HepG2 (cell line): ENCODE results near the gene TAB3. TPM values are rescaled to one million over a fixed set of nuclear protein-coding genes. Genes with fewer than 3 reads are reported as not detected.

ENCODE experiments used
- ATF7-NPFF ChIP-seq: sonication (generic); formaldehyde crosslinking; IDR thresholded peaks from 2 replicates; pipeline ENCODE4 v1.8.1; 2023; ENCODE audit warnings: mild to moderate bottlenecking, low read depth, missing genetic modification reagents, moderate library complexity
- ETV6 ChIP-seq: sonication (generic); formaldehyde crosslinking; conservative IDR thresholded peaks from 2 replicates; pipeline ENCODE4 v1.4.0; 2020; ENCODE audit warnings: missing genetic modification reagents
- KDM5B ChIP-seq: sonication (generic); formaldehyde crosslinking; IDR thresholded peaks from 2 replicates; pipeline ENCODE4 v1.4.0; 2020; ENCODE audit warnings: missing genetic modification reagents, mild to moderate bottlenecking, borderline replicate concordance
- NAIF1 ChIP-seq: sonication (generic); formaldehyde crosslinking; IDR thresholded peaks from 2 replicates; pipeline ENCODE4 v1.5.0; 2020; ENCODE audit warnings: mild to moderate bottlenecking, missing genetic modification reagents, borderline replicate concordance
- NCOA2 ChIP-seq: sonication (generic); formaldehyde crosslinking; IDR thresholded peaks from 2 replicates; pipeline ENCODE4 v1.8.0; 2022; ENCODE audit warnings: inconsistent platforms
- NR2F6 ChIP-seq, 2 experiments: IDR thresholded peaks; 2 replicates each; pipeline ENCODE4 v1.6.1; 2016; ENCODE audit warnings: antibody characterized with exemption in 1 of 2, mild to moderate bottlenecking in 1 of 2
- RBFOX2 ChIP-seq: fragments of 200-400 bp; formaldehyde crosslinking; IDR thresholded peaks from 2 replicates; pipeline ENCODE4 v1.6.1; 2017; ENCODE audit warnings: low read depth, mild to moderate bottlenecking, low read length
- RFXANK ChIP-seq: IDR thresholded peaks from 2 replicates; pipeline ENCODE4 v1.6.1; 2016
- ZFP1 ChIP-seq: IDR thresholded peaks from 2 replicates; pipeline ENCODE4 v1.6.1; 2016
- ZNF234 ChIP-seq: sonication (generic); formaldehyde crosslinking; conservative IDR thresholded peaks from 2 replicates; pipeline ENCODE4 v1.5.1; 2020; ENCODE audit warnings: mild to moderate bottlenecking, missing genetic modification reagents
- ZNF749 ChIP-seq: sonication (generic); formaldehyde crosslinking; IDR thresholded peaks from 2 replicates; pipeline ENCODE4 v1.8.0; 2022; ENCODE audit warnings: mild to moderate bottlenecking, missing genetic modification reagents, moderate library complexity, borderline replicate concordance
- ZNF883 ChIP-seq: sonication (generic); formaldehyde crosslinking; IDR thresholded peaks from 2 replicates; pipeline ENCODE4 v1.5.1; 2020; ENCODE audit warnings: mild to moderate bottlenecking, missing genetic modification reagents; ENCODE audit errors: not compliant biosample characterization
- polyA plus RNA-seq, 8 experiments: library from polyadenylated mRNA; depleted of rRNA in 3 of 8; stranded (reverse) in 7 of 8; unstranded in 1 of 8; fragments of >200 nt; fragmentation: Illumina TruSeq in 4 of 8; extraction: Trizol in 4 of 8; gene quantifications; 2 replicates each; pipeline versions ENCODE4 v1.2.1 to v1.2.3, GENCODE V29; 2011 to 2016; ENCODE audit warnings: low read depth in 4 of 8, missing spikeins in 1 of 8, mixed read lengths in 1 of 8; ENCODE audit not compliant: insufficient read depth in 1 of 8
- total RNA-seq, 5 experiments: library from RNA; depleted of rRNA; stranded (reverse); fragments of >200 nt; fragmentation: Illumina TruSeq; extraction: Trizol; gene quantifications; 2 replicates each; pipeline ENCODE4 v1.2.3, GENCODE V29; 2016; ENCODE audit warnings: low read depth in 1 of 5
- TF ChIP-seq, protein P1 (sequence below): sonication (generic); formaldehyde crosslinking; IDR thresholded peaks from 2 replicates; pipeline ENCODE4 v1.4.0; 2020; ENCODE audit warnings: missing genetic modification reagents, borderline replicate concordance
- TF ChIP-seq, protein P2 (sequence below): IDR thresholded peaks from 2 replicates; pipeline ENCODE4 v1.6.1; 2012; ENCODE audit warnings: inconsistent platforms
- TF ChIP-seq, protein P3 (sequence below): sonication (generic); formaldehyde crosslinking; IDR thresholded peaks from 2 replicates; pipeline ENCODE4 v1.4.0; 2020; ENCODE audit warnings: missing genetic modification reagents
- TF ChIP-seq, protein P4 (sequence below): IDR thresholded peaks from 2 replicates; pipeline ENCODE4 v1.6.1; 2016; ENCODE audit warnings: missing biosample characterization, missing genetic modification reagents, low read depth

The TAB3 gene
- total and polyA plus RNA-seq, 2 of the 13 experiments (the other 11 are each of a cell fraction or from before 2014, with no cell fraction given): 27.2 to 59.8 TPM

DNA sequence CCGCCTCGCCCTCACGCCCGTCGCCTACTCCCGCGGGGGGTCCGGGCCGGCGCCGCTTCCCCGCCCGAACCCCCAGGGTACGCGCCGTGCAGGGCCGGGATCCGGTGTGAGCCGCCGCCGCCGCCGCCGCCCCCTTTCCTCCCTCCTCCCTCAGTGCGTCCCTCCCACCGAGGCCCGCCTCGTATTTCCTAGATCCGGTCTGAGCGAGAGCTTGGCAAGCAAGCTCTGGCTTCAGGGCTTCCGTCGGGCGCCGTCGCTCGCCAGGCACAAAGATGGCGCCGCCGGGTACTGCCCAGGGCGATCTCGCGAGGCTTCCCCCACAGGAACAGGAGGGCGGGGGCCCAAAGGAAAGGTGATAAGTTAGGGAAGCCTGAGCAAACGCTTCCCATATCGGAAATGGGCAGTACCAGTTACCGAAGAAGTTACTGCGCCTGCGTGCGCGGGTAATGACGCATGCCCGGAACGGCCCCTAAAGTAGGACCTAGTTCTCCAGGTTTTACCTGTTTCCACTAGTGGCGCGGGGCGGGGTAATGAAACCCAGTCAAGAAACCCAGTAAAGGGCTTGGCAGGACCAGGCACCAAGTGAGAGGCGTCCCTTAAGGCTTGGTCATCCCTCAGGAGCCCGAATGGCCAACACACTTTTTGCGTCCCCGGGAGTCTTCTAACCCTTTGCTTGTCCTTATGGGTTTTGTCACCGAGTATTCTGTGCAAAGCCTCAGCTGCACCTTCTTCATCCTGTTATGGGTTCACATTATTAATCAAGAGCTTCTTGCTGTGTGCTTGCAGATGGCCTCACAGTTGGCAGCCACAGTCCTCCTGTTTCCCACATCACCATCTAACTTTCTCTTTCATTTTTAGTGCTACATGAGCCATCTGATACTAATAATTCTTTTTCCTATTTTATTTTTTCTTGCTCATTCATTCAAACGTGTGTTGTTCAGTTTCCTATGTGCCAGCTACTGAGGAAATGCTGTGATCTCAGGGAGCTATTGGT, at the start of gene TAB3 (continued):
- TF ChIP-seq NR2F6 (IDR thresholded peaks at IDR 0.05) (no peak), NR2F6 (CRISPR knock-in tag; IDR thresholded peaks at IDR 0.05) (peak; percentile 11; the same call in 1 of the 2 replicates), ATF7-NPFF (no peak), ZNF749 (no peak), ZNF883 (CRISPR knock-in tag) (no peak), RFXANK (CRISPR knock-in tag) (no peak), ZNF234 (no peak), RBFOX2 (peak; percentile 65), NAIF1 (CRISPR knock-in tag) (no peak), ZFP1 (CRISPR knock-in tag) (no peak), ETV6 (CRISPR knock-in tag) (no peak), NCOA2 (no peak), KDM5B (CRISPR knock-in tag) (no peak; the same call in 1 of the 2 replicates)
- TF ChIP-seq, protein P1, sequence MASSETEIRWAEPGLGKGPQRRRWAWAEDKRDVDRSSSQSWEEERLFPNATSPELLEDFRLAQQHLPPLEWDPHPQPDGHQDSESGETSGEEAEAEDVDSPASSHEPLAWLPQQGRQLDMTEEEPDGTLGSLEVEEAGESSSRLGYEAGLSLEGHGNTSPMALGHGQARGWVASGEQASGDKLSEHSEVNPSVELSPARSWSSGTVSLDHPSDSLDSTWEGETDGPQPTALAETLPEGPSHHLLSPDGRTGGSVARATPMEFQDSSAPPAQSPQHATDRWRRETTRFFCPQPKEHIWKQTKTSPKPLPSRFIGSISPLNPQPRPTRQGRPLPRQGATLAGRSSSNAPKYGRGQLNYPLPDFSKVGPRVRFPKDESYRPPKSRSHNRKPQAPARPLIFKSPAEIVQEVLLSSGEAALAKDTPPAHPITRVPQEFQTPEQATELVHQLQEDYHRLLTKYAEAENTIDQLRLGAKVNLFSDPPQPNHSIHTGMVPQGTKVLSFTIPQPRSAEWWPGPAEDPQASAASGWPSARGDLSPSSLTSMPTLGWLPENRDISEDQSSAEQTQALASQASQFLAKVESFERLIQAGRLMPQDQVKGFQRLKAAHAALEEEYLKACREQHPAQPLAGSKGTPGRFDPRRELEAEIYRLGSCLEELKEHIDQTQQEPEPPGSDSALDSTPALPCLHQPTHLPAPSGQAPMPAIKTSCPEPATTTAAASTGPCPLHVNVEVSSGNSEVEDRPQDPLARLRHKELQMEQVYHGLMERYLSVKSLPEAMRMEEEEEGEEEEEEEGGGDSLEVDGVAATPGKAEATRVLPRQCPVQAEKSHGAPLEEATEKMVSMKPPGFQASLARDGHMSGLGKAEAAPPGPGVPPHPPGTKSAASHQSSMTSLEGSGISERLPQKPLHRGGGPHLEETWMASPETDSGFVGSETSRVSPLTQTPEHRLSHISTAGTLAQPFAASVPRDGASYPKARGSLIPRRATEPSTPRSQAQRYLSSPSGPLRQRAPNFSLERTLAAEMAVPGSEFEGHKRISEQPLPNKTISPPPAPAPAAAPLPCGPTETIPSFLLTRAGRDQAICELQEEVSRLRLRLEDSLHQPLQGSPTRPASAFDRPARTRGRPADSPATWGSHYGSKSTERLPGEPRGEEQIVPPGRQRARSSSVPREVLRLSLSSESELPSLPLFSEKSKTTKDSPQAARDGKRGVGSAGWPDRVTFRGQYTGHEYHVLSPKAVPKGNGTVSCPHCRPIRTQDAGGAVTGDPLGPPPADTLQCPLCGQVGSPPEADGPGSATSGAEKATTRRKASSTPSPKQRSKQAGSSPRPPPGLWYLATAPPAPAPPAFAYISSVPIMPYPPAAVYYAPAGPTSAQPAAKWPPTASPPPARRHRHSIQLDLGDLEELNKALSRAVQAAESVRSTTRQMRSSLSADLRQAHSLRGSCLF: no peak
- TF ChIP-seq, protein P2, sequence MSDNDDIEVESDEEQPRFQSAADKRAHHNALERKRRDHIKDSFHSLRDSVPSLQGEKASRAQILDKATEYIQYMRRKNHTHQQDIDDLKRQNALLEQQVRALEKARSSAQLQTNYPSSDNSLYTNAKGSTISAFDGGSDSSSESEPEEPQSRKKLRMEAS: peak; percentile 50
- TF ChIP-seq, protein P3, sequence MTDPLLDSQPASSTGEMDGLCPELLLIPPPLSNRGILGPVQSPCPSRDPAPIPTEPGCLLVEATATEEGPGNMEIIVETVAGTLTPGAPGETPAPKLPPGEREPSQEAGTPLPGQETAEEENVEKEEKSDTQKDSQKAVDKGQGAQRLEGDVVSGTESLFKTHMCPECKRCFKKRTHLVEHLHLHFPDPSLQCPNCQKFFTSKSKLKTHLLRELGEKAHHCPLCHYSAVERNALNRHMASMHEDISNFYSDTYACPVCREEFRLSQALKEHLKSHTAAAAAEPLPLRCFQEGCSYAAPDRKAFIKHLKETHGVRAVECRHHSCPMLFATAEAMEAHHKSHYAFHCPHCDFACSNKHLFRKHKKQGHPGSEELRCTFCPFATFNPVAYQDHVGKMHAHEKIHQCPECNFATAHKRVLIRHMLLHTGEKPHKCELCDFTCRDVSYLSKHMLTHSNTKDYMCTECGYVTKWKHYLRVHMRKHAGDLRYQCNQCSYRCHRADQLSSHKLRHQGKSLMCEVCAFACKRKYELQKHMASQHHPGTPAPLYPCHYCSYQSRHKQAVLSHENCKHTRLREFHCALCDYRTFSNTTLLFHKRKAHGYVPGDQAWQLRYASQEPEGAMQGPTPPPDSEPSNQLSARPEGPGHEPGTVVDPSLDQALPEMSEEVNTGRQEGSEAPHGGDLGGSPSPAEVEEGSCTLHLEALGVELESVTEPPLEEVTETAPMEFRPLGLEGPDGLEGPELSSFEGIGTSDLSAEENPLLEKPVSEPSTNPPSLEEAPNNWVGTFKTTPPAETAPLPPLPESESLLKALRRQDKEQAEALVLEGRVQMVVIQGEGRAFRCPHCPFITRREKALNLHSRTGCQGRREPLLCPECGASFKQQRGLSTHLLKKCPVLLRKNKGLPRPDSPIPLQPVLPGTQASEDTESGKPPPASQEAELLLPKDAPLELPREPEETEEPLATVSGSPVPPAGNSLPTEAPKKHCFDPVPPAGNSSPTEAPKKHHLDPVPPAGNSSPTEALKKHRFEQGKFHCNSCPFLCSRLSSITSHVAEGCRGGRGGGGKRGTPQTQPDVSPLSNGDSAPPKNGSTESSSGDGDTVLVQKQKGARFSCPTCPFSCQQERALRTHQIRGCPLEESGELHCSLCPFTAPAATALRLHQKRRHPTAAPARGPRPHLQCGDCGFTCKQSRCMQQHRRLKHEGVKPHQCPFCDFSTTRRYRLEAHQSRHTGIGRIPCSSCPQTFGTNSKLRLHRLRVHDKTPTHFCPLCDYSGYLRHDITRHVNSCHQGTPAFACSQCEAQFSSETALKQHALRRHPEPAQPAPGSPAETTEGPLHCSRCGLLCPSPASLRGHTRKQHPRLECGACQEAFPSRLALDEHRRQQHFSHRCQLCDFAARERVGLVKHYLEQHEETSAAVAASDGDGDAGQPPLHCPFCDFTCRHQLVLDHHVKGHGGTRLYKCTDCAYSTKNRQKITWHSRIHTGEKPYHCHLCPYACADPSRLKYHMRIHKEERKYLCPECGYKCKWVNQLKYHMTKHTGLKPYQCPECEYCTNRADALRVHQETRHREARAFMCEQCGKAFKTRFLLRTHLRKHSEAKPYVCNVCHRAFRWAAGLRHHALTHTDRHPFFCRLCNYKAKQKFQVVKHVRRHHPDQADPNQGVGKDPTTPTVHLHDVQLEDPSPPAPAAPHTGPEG (CRISPR knock-in tag): no peak
- TF ChIP-seq, protein P4, sequence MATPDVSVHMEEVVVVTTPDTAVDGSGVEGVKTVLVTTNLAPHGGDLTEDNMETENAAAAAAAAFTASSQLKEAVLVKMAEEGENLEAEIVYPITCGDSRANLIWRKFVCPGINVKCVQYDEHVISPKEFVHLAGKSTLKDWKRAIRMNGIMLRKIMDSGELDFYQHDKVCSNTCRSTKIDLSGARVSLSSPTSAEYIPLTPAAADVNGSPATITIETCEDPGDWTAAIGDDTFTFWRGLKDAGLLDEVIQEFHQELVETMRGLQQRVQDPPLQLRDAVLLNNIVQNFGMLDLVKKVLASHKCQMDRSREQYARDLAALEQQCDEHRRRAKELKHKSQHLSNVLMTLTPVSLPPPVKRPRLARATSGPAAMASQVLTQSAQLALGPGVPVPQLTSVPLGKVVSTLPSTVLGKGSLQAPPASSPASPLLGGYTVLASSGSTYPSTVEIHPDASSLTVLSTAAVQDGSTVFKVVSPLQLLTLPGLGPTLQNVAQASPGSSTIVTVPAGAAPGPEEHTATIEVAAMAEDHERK (CRISPR knock-in tag): 0 out of 2 replicates have a peak, but pooled peaks have one; percentile 29
